Bronchial epithelial cell (primary cell): ENCODE data around the gene C10orf67. TPM values are rescaled to one million over a fixed set of nuclear protein-coding genes. Genes with fewer than 3 reads are reported as not detected.

Source experiments
- DNase-seq: peaks from one replicate; pipeline ENCODE4 v3.0.0-alpha.2; 2010; ENCODE audit warnings: low read depth
- FAIRE-seq: peaks from 2 replicates; lab custom pipeline; 2011; peaks lifted over from hg19 to GRCh38; lab: Jason Lieb, UNC
- H3K27me3 ChIP-seq: 2 replicates; pipeline ENCODE4 v1.5.1; 2011; ENCODE audit warnings: low read length; ENCODE audit not compliant: control insufficient read depth, insufficient read depth
- H3K36me3 ChIP-seq: 2 replicates; pipeline ENCODE4 v1.5.1; 2011; ENCODE audit warnings: low read length; ENCODE audit not compliant: control insufficient read depth, insufficient read depth
- H3K4me3 ChIP-seq: 2 replicates; pipeline ENCODE4 v1.5.1; 2011; ENCODE audit warnings: mild to moderate bottlenecking, low read depth, low read length, control low read depth
- total RNA-seq: library from RNA; depleted of rRNA; stranded (reverse); fragments of >200 nt; gene quantifications from 2 replicates; pipeline ENCODE4 v1.2.1, GENCODE V29; 2014
- TF ChIP-seq, protein P1 (sequence below): IDR thresholded peaks from 2 replicates; pipeline ENCODE4 v1.5.1; 2011; ENCODE audit warnings: mild to moderate bottlenecking, moderate library complexity, low read length, control low read depth, inconsistent platforms; ENCODE audit not compliant: insufficient read depth, severe bottlenecking

The C10orf67 gene
- total RNA-seq, 1 donor from 2014 or later, result not detected

DNA sequence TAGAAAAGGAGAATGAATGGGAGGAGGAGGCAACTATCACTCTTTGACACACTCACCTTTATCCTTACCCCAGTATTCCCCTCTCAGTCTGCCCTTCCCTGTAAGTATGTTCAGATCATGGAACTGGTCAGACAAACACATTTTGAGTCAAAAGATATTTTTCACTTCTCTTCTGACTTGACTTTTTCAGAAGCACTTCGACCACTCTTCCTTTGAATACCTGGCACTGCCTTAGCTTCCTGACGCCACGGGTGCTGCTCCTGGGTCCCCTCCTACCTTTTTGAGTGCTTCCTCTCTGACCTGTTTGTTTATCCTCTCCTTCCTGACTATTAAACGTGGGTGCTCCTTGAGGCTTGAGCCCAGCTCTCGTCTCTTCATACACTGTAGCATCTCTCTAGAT, 19.8 kb upstream of the C10orf67 start:
- FAIRE-seq, result no peak
- TF ChIP-seq, protein P1, sequence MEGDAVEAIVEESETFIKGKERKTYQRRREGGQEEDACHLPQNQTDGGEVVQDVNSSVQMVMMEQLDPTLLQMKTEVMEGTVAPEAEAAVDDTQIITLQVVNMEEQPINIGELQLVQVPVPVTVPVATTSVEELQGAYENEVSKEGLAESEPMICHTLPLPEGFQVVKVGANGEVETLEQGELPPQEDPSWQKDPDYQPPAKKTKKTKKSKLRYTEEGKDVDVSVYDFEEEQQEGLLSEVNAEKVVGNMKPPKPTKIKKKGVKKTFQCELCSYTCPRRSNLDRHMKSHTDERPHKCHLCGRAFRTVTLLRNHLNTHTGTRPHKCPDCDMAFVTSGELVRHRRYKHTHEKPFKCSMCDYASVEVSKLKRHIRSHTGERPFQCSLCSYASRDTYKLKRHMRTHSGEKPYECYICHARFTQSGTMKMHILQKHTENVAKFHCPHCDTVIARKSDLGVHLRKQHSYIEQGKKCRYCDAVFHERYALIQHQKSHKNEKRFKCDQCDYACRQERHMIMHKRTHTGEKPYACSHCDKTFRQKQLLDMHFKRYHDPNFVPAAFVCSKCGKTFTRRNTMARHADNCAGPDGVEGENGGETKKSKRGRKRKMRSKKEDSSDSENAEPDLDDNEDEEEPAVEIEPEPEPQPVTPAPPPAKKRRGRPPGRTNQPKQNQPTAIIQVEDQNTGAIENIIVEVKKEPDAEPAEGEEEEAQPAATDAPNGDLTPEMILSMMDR, result no peak

DNA sequence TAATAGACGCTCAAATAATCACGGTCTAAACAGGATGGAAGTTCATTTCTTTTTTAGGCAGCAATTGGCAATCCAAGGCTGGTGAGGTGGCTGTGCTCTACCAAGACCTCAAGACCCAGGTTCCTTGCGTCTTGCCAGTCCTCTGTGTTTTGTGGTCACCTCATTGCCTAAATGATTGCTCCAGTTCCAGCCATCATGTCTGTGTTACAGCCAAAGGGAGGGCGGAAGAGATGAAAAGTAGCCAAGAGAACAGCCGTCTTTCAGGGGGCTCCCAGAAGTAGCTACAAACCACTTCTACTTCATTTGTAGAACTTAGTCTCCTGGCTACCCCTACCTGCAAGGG, 19.2 kb upstream of the C10orf67 start:
- Histone ChIP-seq H3K27me3 (no peaks in the 10 kb centered on the region), H3K4me3 (no peak overlapping the region), H3K36me3 (no peaks in the 10 kb centered on the region)
- no peak for FAIRE-seq
- TF ChIP-seq, protein P1, result no peak
- no peak for DNase-seq

More for the DNA sequence above, 19.8 kb upstream of the C10orf67 start:
- no peak for DNase-seq
- no peaks in the 10 kb centered on the region for H3K36me3 ChIP-seq
- H3K4me3 ChIP-seq, result no peak overlapping the region
- no peaks in the 10 kb centered on the region for H3K27me3 ChIP-seq

DNA sequence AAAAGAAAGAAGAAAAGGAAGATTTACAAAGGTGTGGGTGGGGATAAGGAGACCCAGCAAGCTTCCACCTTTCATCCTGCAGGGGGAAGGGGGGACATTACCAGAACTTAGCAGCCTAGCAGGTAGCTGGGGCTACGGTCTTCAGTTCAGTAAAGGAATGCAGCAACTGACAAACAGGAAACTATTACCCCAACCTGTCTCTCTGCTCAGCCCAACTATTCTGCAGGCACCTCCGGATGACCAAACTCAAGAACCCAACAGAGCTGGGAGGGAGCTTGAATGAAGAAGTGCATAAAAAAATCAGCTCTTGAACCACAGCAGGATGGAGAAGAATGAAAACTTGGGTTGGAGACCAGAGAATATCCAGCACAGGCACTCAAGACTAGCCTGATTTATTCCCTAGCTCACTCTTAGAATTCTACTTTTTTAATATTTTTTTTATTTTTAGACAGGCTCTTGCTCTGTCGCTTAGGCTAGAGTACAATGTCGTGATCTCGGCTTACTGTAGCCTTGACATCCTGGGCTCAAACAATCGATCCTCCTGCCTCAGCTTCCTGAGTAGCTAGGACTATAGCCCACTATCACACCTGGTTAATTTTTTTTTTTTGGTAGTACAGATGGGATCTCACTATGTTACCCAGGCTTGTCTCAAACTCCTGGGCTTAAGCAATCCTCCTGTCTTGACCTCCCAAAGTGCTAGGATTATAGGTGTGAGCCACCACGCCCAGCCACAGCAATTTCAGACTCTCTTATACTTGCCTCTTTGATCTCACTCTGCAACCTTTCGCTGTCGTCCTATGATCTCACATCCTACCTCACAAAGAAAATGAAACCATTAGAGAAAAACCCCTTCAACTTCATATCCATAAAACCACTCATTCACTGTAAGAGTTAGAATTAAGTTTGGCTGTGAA, 18.5 kb upstream of the C10orf67 start:
- DNase-seq, result no peak
- no peak for FAIRE-seq
- Histone ChIP-seq H3K36me3 (no peaks in the 10 kb centered on the region), H3K27me3 (no peaks in the 10 kb centered on the region), H3K4me3 (no peak overlapping the region)
- TF ChIP-seq, protein P1, result no peak

DNA sequence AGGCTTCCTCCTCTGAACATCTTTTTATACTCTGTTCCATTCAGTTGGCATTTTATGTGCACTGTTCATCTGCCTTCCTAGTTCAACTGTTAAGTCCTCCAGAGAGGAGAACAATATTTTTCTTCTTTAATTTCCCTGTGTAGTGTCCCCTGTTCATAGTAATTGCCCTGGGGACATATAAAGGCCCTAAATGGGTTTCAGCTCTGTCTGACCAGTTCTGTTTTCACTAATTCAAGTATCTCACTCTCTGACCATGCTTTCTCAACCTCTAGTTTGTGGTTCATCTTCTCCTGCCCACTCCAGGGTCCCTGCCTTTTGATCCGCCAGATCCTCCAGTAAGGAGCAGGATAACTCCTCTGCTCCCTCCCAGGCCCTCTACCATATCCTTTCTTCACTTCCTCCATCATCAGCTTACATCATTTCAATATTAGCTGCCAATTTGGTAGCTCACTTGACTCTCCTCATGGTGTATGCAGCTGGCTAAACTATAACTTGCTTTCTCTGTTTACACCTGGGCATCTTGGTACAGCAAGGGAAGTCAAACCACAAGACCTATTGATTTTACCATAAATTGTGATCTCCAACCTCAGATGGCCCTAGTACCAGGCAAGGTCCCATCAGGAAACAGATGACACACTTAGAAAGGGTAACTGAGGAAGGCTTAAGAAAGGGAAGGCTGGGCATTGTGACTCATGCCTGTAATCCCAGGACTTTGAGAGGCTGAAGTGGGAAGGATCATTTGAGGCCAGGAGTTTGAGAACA, 17.7 kb upstream of the C10orf67 start:
- no peak for DNase-seq
- H3K36me3 ChIP-seq, result no peaks in the 10 kb centered on the region
- H3K27me3 ChIP-seq, result no peaks in the 10 kb centered on the region
- no peak overlapping the region for H3K4me3 ChIP-seq
- TF ChIP-seq, protein P1, result no peak
- FAIRE-seq, result no peak

DNA sequence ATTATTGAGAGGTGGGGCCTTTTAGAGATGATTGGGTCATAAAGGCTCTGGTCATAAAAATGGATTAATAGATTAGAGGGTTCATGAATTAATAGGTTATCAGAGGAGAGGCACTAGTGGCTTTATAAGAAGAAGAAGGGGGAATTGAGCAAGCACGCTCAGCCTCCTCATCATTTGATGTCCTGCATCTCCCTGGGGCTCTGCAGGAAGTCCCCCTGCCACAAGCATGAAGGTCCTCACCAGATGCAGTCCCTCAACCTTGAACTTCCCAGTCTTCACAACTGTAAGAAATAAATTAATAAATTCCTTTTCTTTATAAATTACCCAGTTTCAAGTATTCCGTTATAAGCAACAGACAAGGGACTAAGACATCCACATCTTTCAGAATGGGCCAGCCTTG, 17.1 kb upstream of the C10orf67 start:
- Histone ChIP-seq H3K27me3 (no peaks in the 10 kb centered on the region), H3K4me3 (no peak overlapping the region), H3K36me3 (no peaks in the 10 kb centered on the region)
- no peak for DNase-seq
- TF ChIP-seq, protein P1, result no peak
- no peak for FAIRE-seq
